A549 treated with DMSO at 1 μM for 4 hours (cell line): ENCODE measurements around the gene DIABLO. TPM values are rescaled to one million over a fixed set of nuclear protein-coding genes. Genes with fewer than 3 reads are reported as not detected.

Experiments used
- total RNA-seq: library from RNA; stranded (reverse); fragments of 200-300 nt; extraction: Qiagen RNA extraction; gene quantifications from 5 replicates; pipeline ENCODE4 v1.2.3, GENCODE V29; 2022; ENCODE audit warnings: low read depth

The DIABLO gene
- total RNA-seq: 75.3 to 80.3 TPM (median 79.1 TPM) in 5 replicates

GRCh38 chr12:122225683-122226365, at the start of gene DIABLO:
Gene DIABLO (minus strand): TSS chr12:122226052. CDS start chr12:122226014, 38 bp downstream.

GRCh38 chr12:122266230-122266901, 40.5 kb upstream of the DIABLO start, which contains the start of gene VPS33A:
Gene VPS33A (minus strand): TSS chr12:122266494. CDS start chr12:122266408, 86 bp downstream.

GRCh38 chr12:122203301-122204166, 22.3 kb downstream of the DIABLO start, which contains the start of gene B3GNT4:
Gene B3GNT4 (plus strand): TSS chr12:122203709. CDS start chr12:122204619, 910 bp downstream.

GRCh38 chr12:122182887-122183587, 42.8 kb downstream of the DIABLO start, which contains the start of gene LRRC43:
Gene LRRC43 (plus strand): TSS chr12:122183123. CDS start chr12:122183145, 22 bp downstream.

GRCh38 chr12:122174155-122174845, 51.6 kb downstream of the DIABLO start, which contains the start of gene IL31:
Gene IL31 (minus strand): TSS chr12:122174221. CDS start chr12:122174172, 49 bp downstream.

Other genes starting within 250 kb of the DIABLO start
- 11.3 to 14.5 TPM (median 11.7 TPM) in 5 replicates for gene BCL7A, start 204.2 kb downstream of the DIABLO start, total RNA-seq
- gene MLXIP, start 147.3 kb downstream of the DIABLO start, total RNA-seq: 22.3 to 32.6 TPM (median 28.0 TPM) in 5 replicates
- not detected in 5 replicates for gene IL31, start 51.8 kb downstream of the DIABLO start, total RNA-seq
- 0.10 to 0.18 TPM (median 0.15 TPM) in 3 of 5 replicates, not detected in the others for gene LRRC43, start 42.9 kb downstream of the DIABLO start, total RNA-seq
- 0.53 to 0.99 TPM (median 0.75 TPM) in 5 replicates for gene B3GNT4, start 22.3 kb downstream of the DIABLO start, total RNA-seq
- gene VPS33A, start 40.4 kb upstream of the DIABLO start, total RNA-seq: 17.6 to 24.1 TPM (median 20.2 TPM) in 5 replicates
- gene CLIP1, start 196.6 kb upstream of the DIABLO start, total RNA-seq: 45.3 to 56.1 TPM (median 51.2 TPM) in 5 replicates